HuH-7.5 (cell line): Measurements from ENCODE around the gene DYNLT1.

Experiments
- DNase-seq: peaks from one replicate; pipeline ENCODE4 v3.0.0; 2011; ENCODE audit warnings: low spot score

DYNLT1 gene

GRCh38 chr6:158595223-158595622 lies 49.3 kb downstream of the DYNLT1 start:
- no peak for DNase-seq

GRCh38 chr6:158593670-158594069 lies 50.9 kb downstream of the DYNLT1 start:
- DNase-seq = no peak

- no peak for DNase-seq
Measured at GRCh38 chr6:158591810-158592209, 52.7 kb downstream of the DYNLT1 start.

- DNase-seq = no peak
Measured at GRCh38 chr6:158591134-158591809, 53.3 kb downstream of the DYNLT1 start.

GRCh38 chr6:158589366-158589765 lies 55.2 kb downstream of the DYNLT1 start:
- DNase-seq = no peak

- DNase-seq = no peak
Measured at GRCh38 chr6:158586652-158587051, 57.9 kb downstream of the DYNLT1 start.
